DMS153 treated with DMSO at 0.1 percent for 48 hours (cell line): Measurements from ENCODE around the gene TM9SF3.

Source experiments
- DNase-seq: peaks from one replicate; lab custom pipeline; 2025; ENCODE audit not compliant: unreplicated experiment; lab: John Stamatoyannopoulos, UW

TM9SF3 gene

DNA sequence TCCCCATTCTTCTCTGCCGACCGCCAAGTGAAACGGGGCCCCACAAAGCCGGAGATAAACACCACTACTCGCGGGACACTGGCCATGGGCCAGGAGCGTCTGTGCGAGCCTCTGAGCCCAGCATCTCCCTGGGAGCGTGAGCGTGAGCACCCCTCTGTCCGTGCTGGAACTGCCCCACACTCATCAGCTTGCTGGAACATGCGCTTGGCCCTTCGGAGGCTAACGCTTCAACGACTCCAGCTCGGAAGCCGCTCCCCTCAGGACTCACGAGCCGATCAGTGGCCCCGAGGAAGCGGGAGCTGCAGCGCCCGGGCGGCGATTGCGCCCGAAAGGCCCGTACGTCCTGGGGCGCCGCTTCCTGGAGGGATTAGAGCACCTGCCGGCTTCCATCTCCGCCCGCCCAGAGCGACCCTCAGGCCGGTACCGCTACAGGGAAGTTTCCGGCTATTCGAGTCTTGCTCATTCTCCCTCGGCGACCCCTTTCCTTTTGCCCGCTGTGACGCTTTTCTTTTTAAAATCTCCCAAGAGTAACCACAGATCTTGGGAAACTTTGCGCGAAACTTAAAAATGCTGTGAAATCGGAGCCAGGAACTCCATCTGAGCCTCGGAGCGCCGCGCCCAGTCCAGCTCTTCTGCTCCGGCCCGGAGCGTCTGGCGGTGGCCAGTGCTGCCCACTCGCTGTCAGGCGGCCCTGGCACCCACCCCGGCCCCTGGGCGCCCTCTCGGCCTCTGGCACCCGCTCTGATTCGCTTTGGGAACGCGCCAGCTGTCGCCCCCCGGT lies 74.1 kb downstream of the TM9SF3 start:
- DNase-seq = no peak

- DNase-seq = peak; percentile 30
Observed at GRCh38 chr10:96511044-96511945, 75.5 kb downstream of the TM9SF3 start.

GRCh38 chr10:96509017-96509641 lies 77.7 kb downstream of the TM9SF3 start:
- no peak for DNase-seq

DNA sequence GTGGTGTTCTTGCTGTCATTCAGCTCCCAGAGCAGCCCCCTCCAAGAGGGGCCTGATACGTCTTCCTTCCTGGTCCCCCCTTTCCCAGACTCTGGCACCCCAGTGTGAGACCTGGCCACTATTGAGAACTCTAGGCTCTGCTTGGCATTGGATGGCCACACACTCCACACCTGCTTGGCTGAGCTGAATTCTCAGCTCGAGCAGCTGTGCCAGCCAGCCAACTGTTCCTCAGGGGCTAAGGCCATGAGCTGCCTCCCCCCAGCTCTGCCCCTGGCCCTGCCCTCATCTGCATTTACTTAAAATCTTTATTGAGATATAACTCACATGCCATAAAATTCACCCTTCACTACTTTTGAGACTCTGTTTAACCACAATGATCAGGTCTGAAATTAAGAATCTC lies 79.8 kb downstream of the TM9SF3 start:
- no peak for DNase-seq

GRCh38 chr10:96505150-96506136 lies 81.4 kb downstream of the TM9SF3 start:
- DNase-seq = no peak

- DNase-seq = no peak
Observed at GRCh38 chr10:96502561-96503282, 84.1 kb downstream of the TM9SF3 start.

- no peak for DNase-seq
Observed at GRCh38 chr10:96501985-96502384, 84.8 kb downstream of the TM9SF3 start.

- no peak for DNase-seq
Observed at GRCh38 chr10:96500519-96500918, 86.3 kb downstream of the TM9SF3 start.

DNA sequence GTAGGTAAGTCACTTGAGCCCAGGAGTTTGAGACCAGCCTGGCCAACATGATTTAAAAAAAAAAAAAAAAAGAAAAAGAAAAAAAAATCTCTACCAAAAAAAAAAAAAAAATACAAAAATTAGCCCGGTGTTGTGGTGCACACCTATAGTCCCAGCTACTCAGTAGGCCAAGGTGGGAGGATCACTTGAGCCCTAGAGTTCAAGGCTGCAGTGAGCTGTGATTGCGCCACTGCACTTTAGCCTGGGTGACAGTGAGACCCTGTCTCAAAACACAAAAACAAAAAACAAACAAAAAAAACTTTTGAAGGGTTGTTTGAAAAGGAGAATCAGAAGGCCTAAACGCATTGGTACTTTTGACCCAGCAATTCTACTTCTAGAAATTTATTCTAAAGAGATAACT lies 86.8 kb downstream of the TM9SF3 start:
- DNase-seq = no peak

GRCh38 chr10:96497391-96497790 lies 89.4 kb downstream of the TM9SF3 start:
- DNase-seq = no peak

DNA sequence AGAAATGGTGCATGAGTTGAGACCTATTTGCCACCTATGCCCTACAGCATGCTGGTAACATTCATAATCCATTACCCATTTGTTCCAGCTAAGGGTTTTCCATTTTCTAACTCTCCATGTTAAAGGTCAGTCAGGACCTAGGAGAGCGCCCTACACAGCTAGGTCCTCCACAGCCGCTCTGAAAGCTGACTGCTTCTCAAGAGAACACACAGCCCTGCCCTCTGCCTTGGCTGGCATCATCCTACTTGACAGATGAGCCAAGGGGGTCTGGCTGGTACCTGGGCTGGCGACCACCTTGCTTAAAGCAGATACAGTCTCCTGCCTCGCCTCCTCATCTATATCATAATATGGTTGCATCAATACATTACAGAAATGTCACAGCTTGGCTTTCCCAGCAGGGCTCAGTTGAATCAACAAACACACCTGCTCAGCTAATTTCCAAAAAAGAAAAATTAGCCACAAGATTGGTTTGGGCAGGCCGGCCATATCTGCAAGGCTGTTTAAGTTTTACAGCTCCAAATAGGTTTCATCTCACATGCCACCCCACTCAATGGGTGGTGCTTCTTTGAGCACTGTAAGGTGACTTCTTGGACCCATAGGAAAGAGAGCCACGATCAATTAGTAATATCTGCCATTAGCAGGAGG lies 90.4 kb downstream of the TM9SF3 start:
- no peak for DNase-seq

DNA sequence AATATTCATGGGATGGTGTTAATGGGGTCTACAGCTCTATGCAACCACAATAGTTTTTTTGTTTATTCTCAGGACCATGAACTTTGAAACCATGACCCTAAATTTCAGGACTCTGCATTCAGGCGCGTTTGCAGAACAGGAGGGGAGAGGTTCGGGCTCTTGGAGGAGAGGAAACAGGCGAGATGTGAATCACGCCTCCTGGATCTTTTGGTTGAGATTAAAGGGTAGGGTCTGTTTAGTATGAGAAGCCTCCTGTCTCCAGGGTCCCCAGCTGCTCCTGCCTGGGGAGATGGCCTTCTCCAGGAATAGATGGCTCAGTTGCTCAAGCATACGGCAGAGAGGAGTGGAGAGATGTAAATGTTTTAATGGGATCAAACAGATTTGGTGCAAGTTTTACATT lies 91.3 kb downstream of the TM9SF3 start:
- DNase-seq = no peak

GRCh38 chr10:96494694-96495093 lies 92.1 kb downstream of the TM9SF3 start:
- DNase-seq = no peak

DNA sequence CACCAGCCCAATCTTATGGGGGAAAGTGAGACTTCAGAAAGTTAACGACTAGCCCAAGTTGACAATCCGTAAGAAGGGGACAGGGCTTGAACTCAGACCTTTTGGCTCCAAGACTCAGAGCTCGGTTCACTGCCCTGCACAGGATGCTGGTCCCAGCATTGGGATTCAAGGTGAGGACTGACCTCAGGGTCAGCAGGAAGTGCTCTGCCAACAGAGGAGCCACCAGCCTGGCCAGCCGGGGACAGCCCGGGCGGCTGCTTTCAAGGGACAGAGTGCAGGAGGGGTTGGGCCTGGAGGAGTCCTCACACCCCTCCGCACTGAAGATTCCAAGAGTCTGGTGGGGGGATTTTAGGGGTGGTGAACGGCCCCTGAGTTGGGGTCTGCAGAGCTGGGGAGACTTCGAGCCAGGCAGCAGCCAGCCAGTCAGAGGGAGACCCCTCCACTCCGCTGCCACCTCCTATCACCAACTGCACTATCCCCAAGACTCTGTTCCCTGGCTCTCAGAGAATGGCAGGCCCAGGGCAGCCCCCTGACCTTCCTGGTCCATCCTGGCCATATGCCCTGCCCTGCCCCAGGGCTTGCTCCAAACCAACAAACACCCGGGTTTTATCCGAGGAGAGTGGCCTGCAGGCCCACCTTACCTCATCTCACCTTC lies 92.8 kb downstream of the TM9SF3 start:
- DNase-seq = no peak

- no peak for DNase-seq
Observed at GRCh38 chr10:96493254-96493653, 93.6 kb downstream of the TM9SF3 start.

- no peak for DNase-seq
Observed at GRCh38 chr10:96491303-96491702, 95.5 kb downstream of the TM9SF3 start.

GRCh38 chr10:96488161-96488935 lies 98.5 kb downstream of the TM9SF3 start:
- no peak for DNase-seq
